ENCODE data around the gene ZSCAN29.

Gene ZSCAN29

DNA sequence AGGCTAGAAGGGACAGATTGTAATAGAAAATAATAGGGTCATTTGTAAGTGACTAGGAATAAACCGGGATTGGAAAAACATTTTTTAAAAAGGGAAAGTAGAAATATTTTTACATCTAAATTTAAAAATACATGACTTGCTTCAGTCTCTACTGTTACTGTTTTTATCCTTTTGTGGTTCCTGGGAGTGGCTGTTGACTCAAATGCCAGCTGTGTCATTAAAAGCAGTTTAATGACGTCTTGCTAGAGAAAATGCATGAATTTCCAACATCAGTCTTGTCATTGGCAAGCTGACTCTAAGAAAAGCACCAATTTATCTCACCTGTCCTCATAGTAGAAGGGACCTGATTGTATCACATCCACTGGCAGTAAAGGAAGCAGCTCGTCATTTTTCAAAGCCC, 23.7 kb downstream of the ZSCAN29 start:
- DNase-seq, result no peak
- ATAC-seq, result no peak

DNA sequence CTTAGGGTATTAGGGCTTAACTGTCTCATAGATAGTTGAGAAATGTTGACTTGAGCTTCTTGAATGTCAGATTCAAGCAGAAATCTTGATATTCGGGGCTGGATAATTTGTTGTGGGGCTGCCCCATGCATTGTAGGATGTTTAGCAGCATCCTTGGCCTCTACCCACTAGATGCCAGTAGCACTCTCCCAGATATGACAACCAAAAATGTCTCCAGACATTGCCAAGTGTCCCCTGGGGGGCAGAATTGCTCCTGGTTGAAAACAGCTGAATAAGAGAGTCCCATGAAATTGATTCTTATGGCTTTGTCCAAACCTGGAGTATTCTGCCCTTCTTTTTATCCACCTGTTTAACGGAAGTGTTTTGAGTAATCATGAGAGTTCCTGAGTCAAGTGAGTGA, 24.5 kb downstream of the ZSCAN29 start:
- ATAC-seq (no peak), DNase-seq (no peak)

DNA sequence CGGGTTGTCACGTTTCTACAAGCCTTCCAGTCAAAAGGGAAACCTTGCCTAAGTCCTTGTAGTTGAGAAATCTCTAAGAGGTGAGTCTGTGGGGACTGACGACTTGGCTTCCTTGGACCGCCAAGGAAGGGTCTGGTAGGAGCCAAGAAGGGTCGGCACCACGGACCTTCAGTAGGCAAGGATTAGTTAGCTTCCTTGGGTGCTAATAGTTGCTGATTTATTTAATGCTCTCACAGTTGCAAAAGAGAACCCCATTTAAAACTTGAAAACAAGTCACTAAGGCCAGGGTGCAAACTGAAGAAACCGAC, 40.1 kb downstream of the ZSCAN29 start:
- ATAC-seq, result peak; percentile 12

DNA sequence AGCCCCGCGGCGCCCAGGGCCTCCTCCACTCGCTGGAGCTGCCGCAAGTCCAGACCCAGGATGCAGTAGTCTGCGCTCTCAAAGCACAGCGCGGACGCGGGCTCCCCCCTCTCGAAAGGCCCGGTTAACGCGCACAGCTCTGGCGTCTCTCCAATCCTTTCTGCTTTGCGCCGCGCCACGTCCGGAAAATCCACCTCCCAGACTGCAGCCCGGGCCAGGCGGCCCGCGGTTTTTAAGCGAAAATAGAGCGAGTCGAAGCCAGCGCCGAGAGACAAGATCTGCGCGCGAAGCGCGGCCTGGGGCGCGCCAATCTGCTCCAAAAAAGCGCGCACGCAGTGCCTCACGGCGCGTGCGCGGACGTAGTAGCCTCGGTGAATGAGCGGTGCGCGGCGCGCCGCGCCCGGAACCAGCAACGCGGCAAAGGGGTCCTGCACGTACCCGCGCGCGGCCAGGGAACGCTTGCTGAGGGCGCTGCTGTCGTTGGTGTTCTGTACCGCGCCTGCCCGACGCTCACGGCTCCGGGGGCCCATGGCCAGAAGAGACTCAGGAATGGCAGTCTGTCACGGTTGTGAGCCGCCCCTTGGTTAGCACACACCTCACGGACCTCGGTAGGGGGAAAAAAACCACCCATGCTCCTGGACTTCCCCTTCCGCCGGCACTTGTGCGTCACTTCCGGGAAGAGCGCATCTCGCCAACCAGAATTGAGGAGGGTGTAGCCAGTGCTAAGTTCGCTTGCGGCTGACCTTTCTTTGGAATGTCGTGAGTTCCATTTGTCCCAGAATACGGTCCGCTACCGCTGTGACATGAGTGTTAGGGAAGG, 40.7 kb downstream of the ZSCAN29 start, which contains the start of gene LCMT2:
Gene LCMT2 (minus strand): TSS at position 614 of the 820 bp plus-strand sequence. CDS start 84 bp downstream, at position 530.
- DNase-seq (peak; percentile 89), ATAC-seq (peak; percentile 93)

More for the DNA sequence above, 40.1 kb downstream of the ZSCAN29 start:
- no peak for DNase-seq

DNA sequence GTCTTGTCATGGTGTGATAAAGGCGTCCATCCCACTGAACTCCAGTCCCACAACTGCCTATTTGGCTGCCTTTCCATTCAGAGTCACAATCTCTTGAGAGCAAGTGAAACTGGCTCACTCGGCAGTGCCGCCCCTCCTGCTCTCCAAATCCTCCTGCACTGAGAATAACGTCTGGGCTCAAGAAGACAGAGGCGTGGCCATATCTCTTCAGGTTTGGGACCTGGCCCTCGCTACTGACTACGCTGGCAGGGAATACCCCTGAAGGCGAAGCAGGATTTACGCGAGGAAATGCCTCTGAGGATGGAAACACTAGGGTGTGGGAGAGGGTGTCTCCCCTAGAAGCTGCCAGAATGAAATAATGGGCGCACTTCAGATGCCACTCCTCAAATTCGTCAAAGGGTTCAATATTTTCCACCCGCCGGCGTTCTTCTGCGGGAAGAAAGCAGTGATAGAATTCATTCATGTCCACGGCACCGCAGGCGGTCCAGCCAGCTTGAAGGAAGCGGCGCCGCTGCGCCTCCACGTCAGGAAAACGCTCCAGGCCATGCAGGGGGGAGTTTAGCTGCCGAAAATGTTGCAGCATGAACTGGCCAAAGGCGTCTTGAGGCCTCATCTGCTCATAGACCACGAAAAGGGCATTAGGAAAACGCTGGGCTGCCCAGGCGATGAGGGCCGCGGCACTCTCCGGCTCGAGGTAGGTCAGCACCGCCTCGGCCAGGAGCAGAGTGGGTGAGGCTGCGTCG, 41.5 kb downstream of the ZSCAN29 start:
- ATAC-seq, result no peak
- peak; percentile 6 for DNase-seq

DNA sequence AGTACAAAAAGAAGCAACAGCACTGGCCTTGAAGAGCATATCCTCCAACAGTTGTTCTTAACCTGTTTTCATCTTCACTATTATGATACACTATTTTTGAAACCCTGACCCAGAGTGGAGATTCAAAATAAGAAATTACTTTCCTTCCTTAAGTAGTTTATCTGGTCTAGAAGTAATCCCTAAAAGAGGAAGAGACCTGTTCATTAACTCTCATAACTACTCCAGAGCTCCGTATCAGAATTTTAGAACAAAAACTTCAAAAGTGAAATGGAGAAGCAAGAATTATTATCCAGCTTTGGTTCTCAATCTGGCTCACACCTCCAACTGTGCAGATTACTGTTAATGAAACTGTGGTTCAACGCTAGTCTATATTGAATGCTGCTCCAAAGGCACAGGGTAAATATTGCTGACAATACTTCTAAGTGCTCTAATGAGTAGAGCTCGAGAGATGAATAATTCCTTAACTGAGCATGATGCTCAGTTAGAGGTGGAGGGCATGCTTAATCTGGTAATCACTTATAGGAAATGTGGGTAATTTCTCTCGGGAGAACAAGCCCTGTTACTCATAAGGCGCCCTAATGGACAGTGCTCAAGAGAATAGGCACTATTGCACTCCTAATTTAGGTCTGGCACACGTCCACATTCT, 45.7 kb downstream of the ZSCAN29 start:
- DNase-seq, result no peak
- no peak for ATAC-seq

DNA sequence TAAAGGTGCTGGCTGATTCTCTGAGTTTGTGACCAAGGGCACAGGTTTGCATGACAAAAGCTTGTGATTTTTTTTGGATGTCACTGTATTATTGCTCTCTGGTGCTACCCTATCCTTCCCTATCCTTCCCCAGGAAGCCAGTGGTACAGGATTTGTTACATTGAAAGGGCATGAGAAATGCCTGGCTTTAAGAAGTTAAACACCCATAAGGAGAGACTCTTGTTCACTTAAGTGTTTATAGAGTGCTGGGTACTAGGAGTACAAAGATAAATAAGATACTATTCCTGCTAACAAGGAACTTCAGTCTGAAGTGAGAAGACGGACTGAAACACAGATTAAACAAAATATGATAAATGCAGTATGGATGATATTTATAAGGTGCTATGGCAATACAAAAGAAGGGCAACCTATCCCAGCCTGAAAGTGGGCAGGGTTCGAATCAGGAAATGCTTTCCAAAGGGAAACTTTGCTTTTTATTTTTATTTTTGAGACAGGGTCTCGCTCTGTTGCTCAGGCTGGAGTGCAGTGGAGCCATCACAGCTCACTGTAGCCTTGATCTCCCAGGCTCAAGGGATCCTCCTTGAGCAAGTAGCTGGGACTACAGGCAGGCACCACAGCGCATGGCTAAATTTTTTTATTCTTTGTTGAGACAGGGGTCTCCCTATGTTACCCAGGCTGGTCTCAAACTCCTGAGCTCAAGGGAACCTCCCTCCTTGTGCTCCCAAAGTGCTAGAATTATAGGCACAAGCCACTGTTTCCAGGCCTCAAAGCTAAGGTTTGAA, 51.7 kb downstream of the ZSCAN29 start:
- ATAC-seq (no peak), DNase-seq (no peak)

DNA sequence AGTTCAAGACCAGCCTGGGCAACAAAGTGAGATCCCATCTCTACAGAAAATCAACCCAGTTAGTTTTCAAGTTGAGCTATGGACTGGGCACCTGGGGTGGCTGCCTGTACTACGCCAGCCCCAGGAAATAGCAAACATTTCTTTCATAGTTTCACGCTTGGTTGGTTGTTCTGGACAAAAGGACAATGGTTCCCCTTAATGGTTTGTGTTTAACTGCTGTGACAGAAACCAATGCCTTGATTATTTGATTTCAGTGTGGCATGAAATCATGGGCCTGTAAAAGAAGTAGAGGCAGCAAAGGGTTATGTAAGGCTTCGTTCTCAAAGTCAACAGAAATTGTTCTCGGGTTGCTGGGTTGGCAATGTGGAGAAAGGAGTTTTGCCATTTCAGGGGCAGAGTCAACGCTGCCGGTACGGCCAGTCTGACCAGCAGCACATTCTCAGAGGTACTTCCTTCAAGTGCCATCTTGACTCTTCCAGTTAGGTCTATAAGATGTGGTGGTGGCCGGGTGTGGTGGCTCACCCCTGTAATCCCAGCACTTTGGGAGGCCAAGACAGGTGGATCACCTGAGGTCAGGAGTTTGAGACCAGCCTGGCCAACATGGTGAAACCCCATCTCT, 53.2 kb downstream of the ZSCAN29 start:
- DNase-seq, result no peak
- ATAC-seq, result no peak

DNA sequence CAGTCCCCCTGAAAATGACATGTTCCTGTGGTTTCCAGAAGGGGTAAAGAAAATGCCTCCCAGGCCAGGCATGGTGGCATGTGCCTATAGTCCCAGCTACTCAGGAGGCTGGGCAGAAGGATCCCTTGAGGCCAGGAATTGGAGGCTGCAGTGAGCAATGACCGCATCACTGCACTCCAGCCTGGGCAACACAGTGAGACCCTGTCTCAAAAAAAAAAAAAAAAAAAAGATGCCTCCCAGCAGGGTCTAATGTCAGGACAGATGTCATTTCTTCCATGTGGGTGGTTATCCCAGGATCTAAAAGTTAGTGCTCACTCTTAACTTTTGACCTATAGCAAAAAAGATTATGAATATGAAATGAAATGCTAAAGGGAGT, 53.9 kb downstream of the ZSCAN29 start:
- ATAC-seq, result no peak

DNA sequence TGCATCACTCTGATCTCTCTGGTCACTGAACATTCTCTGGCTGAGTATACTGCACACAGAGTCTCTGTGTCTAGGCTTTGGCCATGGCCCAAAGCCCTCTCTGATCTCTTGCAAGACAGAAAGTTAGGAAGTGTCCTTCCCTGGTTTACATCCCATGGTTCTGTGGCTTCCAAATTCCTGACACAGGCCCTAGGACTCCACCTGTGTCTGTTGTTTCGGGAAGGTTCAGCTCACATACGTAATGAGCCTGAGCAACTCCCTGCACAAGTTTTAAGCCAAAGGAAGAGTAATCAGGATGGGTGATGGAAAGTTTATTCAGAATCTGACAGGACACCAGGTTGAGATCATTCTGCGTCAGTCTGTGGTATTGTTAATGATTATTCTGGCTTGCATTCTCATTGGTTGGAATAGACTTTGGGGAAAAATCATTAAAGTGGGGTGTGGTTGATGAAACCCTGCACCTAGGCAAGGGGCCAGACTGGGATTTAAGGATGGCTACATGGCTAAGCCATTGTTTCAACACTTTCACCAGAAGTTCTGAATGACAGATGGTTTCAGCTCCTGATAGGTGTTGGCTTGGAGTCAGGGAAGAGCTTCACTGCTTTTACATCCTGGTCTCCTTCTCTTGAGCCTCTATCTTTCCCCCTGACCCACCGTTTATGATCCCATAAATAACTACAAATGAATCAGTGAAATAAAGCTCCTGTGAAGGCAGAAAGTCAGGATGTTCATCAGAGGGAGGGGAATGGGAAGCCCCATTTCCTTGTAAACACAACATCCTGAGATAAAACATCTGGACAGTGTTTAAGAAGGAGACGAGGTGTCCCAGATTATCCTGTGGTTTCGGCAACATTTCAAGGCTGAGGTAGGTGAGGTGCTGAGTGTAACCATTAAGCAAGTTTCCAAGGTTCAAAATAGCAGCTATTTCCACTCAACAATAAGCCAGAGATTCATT, 54.5 kb downstream of the ZSCAN29 start:
- ATAC-seq (no peak), DNase-seq (no peak)

More for the DNA sequence above, 53.9 kb downstream of the ZSCAN29 start:
- DNase-seq, result no peak

DNA sequence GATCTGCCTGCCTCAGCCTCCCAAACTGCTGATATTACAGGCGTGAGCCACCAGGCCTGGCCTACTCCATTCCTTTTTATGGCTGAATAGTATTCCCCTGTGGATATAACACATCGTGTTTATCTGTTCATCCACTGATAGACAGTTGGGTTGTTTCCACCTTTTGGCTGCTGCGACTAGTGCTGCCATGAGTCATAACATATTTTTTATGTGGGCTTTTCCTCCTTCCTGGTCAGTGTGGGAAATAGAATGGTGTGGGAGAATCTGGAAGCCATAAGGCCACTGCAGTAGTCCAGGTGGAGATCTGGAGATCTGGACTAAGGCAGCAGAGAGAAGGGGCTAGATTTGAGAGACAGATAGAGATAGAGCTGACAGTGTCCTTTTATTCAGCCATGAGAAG, 56.7 kb downstream of the ZSCAN29 start:
- ATAC-seq (no peak), DNase-seq (no peak)

DNA sequence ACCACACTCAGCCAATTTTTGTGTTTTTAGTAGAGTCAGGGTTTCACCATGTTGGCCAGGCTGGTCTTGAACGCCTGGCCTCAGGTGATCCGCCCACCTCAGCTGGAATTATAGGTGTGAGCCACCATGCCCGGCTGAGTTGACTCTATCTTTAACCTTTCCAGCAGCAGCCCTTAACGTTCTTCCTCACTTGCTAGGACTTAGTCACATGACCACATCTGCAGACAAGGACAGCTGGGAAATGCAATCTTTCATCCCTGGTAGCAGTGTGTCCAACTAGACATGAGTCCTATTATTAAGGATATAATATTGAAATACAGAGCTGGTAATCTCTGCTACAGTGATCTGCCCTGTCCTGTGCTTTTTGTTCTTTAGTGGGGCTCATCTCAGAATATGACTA, 58.5 kb downstream of the ZSCAN29 start:
- no peak for ATAC-seq
- no peak for DNase-seq

Data from stimulated activated naive CD8-positive, alpha-beta T cell treated with anti-CD3 and anti-CD28 coated beads, Interleukin-15, Interleukin-2, amounts not matched to agents 100 U/mL and 50 U/mL, for 24 hours (primary cell).